SU-DHL-6 (cell line): ENCODE measurements around the gene GPR26.

Experiments
- CTCF ChIP-seq: fragments of 200-600 bp; sonication (generic); IDR thresholded peaks from one replicate; pipeline ENCODE4 v1.5.1; 2017; ENCODE audit warnings: antibody characterized with exemption, mild to moderate bottlenecking, low read length, moderate library complexity; ENCODE audit not compliant: insufficient read depth, poor library complexity, severe bottlenecking
- EZH2phosphoT487 ChIP-seq: fragments of 200-600 bp; sonication (generic), shearing (Covaris generic); conservative IDR thresholded peaks from 2 replicates; pipeline ENCODE4 v1.6.1; 2018; ENCODE audit warnings: mild to moderate bottlenecking, antibody characterized with exemption, low read length, moderate library complexity, mixed read lengths

GRCh38 chr10:123635131-123635530 is 31.0 kb upstream of the GPR26 start:
- TF ChIP-seq CTCF (no peak), EZH2phosphoT487 (no peak)
